Keratinocyte (primary cell): ENCODE results near the gene ZNF578. TPM values are rescaled to one million over a fixed set of nuclear protein-coding genes. Genes with fewer than 3 reads are reported as not detected.

Experiments
- DNase-seq: peaks from one replicate; pipeline ENCODE4 v3.0.0-alpha.2; 2011; ENCODE audit warnings: low read depth, missing footprints, low spot score
- FAIRE-seq: peaks from 2 replicates; lab custom pipeline; 2011; peaks lifted over from hg19 to GRCh38; lab: Jason Lieb, UNC
- H2AFZ ChIP-seq: 2 replicates; pipeline ENCODE4 v1.6.0; 2012; ENCODE audit warnings: low read length, control low read depth, inconsistent platforms; ENCODE audit not compliant: control insufficient read depth
- H3K27ac ChIP-seq: 2 replicates; pipeline ENCODE4 v1.5.1; 2011; ENCODE audit warnings: low read length; ENCODE audit not compliant: control insufficient read depth, insufficient read depth
- H3K27me3 ChIP-seq: 3 replicates; pipeline ENCODE4 v1.6.0; 2011; ENCODE audit warnings: low read length; ENCODE audit not compliant: control insufficient read depth, insufficient read depth; ENCODE audit errors: extremely low read depth
- H3K36me3 ChIP-seq, 2 experiments: 2 replicates in 1 of 2; 3 replicates in 1 of 2; pipeline ENCODE4 v1.5.1; 2011; ENCODE audit warnings: low read length in 2 of 2, mild to moderate bottlenecking in 1 of 2; ENCODE audit not compliant: control insufficient read depth in 2 of 2, insufficient read depth in 2 of 2; ENCODE audit errors: extremely low read depth in 1 of 2
- H3K4me1 ChIP-seq: 3 replicates; pipeline ENCODE4 v1.5.1; 2011; ENCODE audit warnings: low read length; ENCODE audit not compliant: control insufficient read depth, insufficient read depth; ENCODE audit errors: extremely low read depth
- H3K4me2 ChIP-seq: 3 replicates; pipeline ENCODE4 v1.6.0; 2011; ENCODE audit warnings: low read depth, low read length; ENCODE audit not compliant: control insufficient read depth, insufficient read depth; ENCODE audit errors: extremely low read depth
- H3K4me3 ChIP-seq, 3 experiments: fragments of 200-600 bp in 1 of 3; sonication (generic) in 1 of 3; 2 replicates in 2 of 3; 3 replicates in 1 of 3; pipeline ENCODE4 v1.5.1; 2011 to 2016; ENCODE audit warnings: low read length in 3 of 3, mild to moderate bottlenecking in 3 of 3, control low read depth in 2 of 3, inconsistent platforms in 1 of 3, low read depth in 1 of 3, mixed read lengths in 1 of 3, mixed run types in 1 of 3, moderate library complexity in 1 of 3; ENCODE audit not compliant: control insufficient read depth in 2 of 3, insufficient read depth in 2 of 3; ENCODE audit errors: extremely low read depth in 1 of 3
- H3K79me2 ChIP-seq: 2 replicates; pipeline ENCODE4 v1.6.0; 2012; ENCODE audit warnings: low read length; ENCODE audit not compliant: control insufficient read depth, insufficient read depth
- H3K9ac ChIP-seq: 3 replicates; pipeline ENCODE4 v1.6.0; 2011; ENCODE audit warnings: low read length; ENCODE audit not compliant: control insufficient read depth, insufficient read depth; ENCODE audit errors: extremely low read depth
- H3K9me1 ChIP-seq: 3 replicates; pipeline ENCODE4 v1.6.0; 2011; ENCODE audit warnings: low read length; ENCODE audit not compliant: control insufficient read depth, insufficient read depth; ENCODE audit errors: extremely low read depth
- H3K9me3 ChIP-seq: 2 replicates; pipeline ENCODE4 v1.5.1; 2012; ENCODE audit warnings: low read depth, low read length; ENCODE audit not compliant: control insufficient read depth
- H4K20me1 ChIP-seq: 3 replicates; pipeline ENCODE4 v1.6.0; 2011; ENCODE audit warnings: low read length; ENCODE audit not compliant: control insufficient read depth, insufficient read depth; ENCODE audit errors: extremely low read depth
- EZH2 ChIP-seq: IDR thresholded peaks from one replicate; pipeline ENCODE4 v1.6.1; 2012; ENCODE audit warnings: inconsistent platforms, mild to moderate bottlenecking, low read length, moderate library complexity
- dilution Hi-C: fragments of 300-500 bp; cut with MboI; formaldehyde crosslinking; loops from one replicate; pipeline ENCODE4 v1.7.0; 2020; ENCODE audit warnings: low sequenced_read_pairs; ENCODE audit not compliant: extremely low pct_ligation_motif_present
- polyA plus RNA-seq, 5 experiments: library from polyadenylated mRNA; depleted of rRNA in 3 of 5; stranded (reverse) in 3 of 5; stranded (forward) in 1 of 5; unstranded in 1 of 5; fragments of >200 nt; gene quantifications; 1 replicate in 1 of 5; 2 replicates in 3 of 5; 3 replicates in 1 of 5; pipeline versions ENCODE4 v1.2.1 to v1.2.3, GENCODE V29; 2011 to 2012; ENCODE audit warnings: missing spikeins in 2 of 5, low read depth in 1 of 5, low replicate concordance in 1 of 5
- TF ChIP-seq, protein P1 (sequence below), 3 experiments: IDR thresholded peaks in 1 of 3; conservative IDR thresholded peaks in 1 of 3; optimal IDR thresholded peaks in 1 of 3; 2 replicates in 2 of 3; 3 replicates in 1 of 3; pipeline versions ENCODE3 to v1.5.1; 2011; ENCODE audit warnings: low read length in 3 of 3, mild to moderate bottlenecking in 3 of 3, moderate library complexity in 2 of 3, control low read depth in 1 of 3, inconsistent platforms in 1 of 3; ENCODE audit not compliant: insufficient read depth in 2 of 3; ENCODE audit errors: extremely low read depth in 1 of 3

ZNF578 gene
- polyA plus RNA-seq, 1 donor (not counting 4 experiments of a cell fraction or from before 2014, with no cell fraction given) = 0.79 TPM

DNA sequence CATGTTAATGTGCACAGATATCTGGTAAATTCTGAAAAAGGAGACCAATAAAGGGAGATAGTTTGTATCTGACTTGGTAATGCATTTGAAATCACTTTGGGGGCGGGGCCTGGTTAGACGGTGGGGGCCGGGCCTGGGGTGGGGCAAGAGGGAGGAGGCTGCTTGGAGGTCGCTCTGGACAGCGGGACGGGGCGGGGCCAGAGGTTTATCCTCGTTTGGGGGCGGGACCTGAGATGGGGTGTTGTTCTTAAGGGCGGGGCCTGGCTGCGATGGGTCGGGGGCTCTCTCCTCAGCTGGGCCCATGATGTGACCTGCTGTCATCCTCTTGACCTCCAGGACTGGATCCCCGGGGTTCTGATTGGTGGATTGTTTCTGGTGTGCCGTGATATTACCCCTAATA is 69.2 kb downstream of the ZNF578 start:
- H3K4me3 ChIP-seq = no peak overlapping the region
- H4K20me1 ChIP-seq = no peaks in the 10 kb centered on the region
- dilution Hi-C loops = no loop called here
- H3K27ac ChIP-seq = no peak overlapping the region
- H3K4me2 ChIP-seq = no peak overlapping the region
- H3K9me3 ChIP-seq = peaks cover 4% of the 10 kb centered on the region
- no peaks in the 10 kb centered on the region for H3K36me3 ChIP-seq
- no peak for TF ChIP-seq EZH2
- TF ChIP-seq, protein P1, sequence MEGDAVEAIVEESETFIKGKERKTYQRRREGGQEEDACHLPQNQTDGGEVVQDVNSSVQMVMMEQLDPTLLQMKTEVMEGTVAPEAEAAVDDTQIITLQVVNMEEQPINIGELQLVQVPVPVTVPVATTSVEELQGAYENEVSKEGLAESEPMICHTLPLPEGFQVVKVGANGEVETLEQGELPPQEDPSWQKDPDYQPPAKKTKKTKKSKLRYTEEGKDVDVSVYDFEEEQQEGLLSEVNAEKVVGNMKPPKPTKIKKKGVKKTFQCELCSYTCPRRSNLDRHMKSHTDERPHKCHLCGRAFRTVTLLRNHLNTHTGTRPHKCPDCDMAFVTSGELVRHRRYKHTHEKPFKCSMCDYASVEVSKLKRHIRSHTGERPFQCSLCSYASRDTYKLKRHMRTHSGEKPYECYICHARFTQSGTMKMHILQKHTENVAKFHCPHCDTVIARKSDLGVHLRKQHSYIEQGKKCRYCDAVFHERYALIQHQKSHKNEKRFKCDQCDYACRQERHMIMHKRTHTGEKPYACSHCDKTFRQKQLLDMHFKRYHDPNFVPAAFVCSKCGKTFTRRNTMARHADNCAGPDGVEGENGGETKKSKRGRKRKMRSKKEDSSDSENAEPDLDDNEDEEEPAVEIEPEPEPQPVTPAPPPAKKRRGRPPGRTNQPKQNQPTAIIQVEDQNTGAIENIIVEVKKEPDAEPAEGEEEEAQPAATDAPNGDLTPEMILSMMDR (optimal IDR thresholded peaks at IDR 0.05 in 1 of 3, IDR thresholded peaks at IDR 0.05 in 1 of 3, conservative IDR thresholded peaks at IDR 0.05 in 1 of 3; ENCODE audit: extremely low read depth in 1 of 3, insufficient read depth in 2 of 3, low read length in 3 of 3) = no peak
- H3K27me3 ChIP-seq = no peaks in the 10 kb centered on the region
- H3K79me2 ChIP-seq = no peaks in the 10 kb centered on the region
- no peak overlapping the region for H2AFZ ChIP-seq
- FAIRE-seq (no peak), DNase-seq (no peak)
- no peaks in the 10 kb centered on the region for H3K4me1 ChIP-seq
- no peak overlapping the region for H3K9ac ChIP-seq
- no peaks in the 10 kb centered on the region for H3K9me1 ChIP-seq

DNA sequence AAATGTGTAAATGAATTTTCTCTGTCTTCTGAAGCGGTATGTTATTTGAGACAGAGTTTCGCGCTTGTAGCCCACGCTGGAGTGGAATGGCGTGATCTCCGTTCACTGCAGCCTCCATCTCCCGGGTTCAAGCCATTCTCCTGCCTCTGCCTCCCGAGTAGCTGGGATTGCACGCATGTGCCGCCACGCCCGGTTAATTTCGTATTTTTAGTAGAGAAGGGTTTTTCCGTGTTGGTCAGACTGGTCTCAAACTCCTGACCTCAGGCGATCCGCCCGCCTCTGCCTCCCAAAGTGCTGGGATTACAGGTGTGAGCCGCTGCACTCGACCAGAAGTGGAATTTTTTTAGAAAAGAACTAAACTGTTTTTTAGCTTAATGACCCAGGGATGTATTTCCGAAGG is 70.7 kb downstream of the ZNF578 start:
- H3K9me3 ChIP-seq = peaks cover 4% of the 10 kb centered on the region
- dilution Hi-C loops = no loop called here

More for the DNA sequence above, 70.7 kb downstream of the ZNF578 start:
- DNase-seq (no peak), FAIRE-seq (no peak)
- H3K9ac ChIP-seq = no peak overlapping the region
- H3K36me3 ChIP-seq = no peaks in the 10 kb centered on the region
- H3K4me2 ChIP-seq = no peak overlapping the region
- H3K27me3 ChIP-seq = no peaks in the 10 kb centered on the region
- TF ChIP-seq EZH2 = no peak
- TF ChIP-seq, protein P1 (optimal IDR thresholded peaks at IDR 0.05 in 1 of 3, IDR thresholded peaks at IDR 0.05 in 1 of 3, conservative IDR thresholded peaks at IDR 0.05 in 1 of 3; ENCODE audit: extremely low read depth in 1 of 3, insufficient read depth in 2 of 3, low read length in 3 of 3) = no peak
- peaks cover 5% of the 10 kb centered on the region for H3K4me1 ChIP-seq
- no peak overlapping the region for H3K4me3 ChIP-seq
- H4K20me1 ChIP-seq = no peaks in the 10 kb centered on the region
- H2AFZ ChIP-seq = no peak overlapping the region
- no peak overlapping the region for H3K27ac ChIP-seq
- H3K79me2 ChIP-seq = peaks cover 12% of the 10 kb centered on the region
- H3K9me1 ChIP-seq = no peaks in the 10 kb centered on the region
